A673 (cell line): ENCODE results near the gene ULK4.

Experiments
- EZH2 ChIP-seq: fragments of 200-600 bp; sonication (generic); IDR thresholded peaks from 2 replicates; pipeline ENCODE4 v1.6.1; 2017; ENCODE audit warnings: borderline replicate concordance, low read depth, mild to moderate bottlenecking, mixed read lengths, antibody characterized with exemption, low read length; ENCODE audit not compliant: poor library complexity, severe bottlenecking
- TF ChIP-seq, protein P1 (sequence below): fragments of 300-800, 200-600 bp; sonication (generic); conservative IDR thresholded peaks from 2 replicates; pipeline ENCODE4 v1.5.1; 2017; ENCODE audit warnings: low read depth, mild to moderate bottlenecking, antibody characterized with exemption, low read length, moderate library complexity, mixed read lengths

DNA sequence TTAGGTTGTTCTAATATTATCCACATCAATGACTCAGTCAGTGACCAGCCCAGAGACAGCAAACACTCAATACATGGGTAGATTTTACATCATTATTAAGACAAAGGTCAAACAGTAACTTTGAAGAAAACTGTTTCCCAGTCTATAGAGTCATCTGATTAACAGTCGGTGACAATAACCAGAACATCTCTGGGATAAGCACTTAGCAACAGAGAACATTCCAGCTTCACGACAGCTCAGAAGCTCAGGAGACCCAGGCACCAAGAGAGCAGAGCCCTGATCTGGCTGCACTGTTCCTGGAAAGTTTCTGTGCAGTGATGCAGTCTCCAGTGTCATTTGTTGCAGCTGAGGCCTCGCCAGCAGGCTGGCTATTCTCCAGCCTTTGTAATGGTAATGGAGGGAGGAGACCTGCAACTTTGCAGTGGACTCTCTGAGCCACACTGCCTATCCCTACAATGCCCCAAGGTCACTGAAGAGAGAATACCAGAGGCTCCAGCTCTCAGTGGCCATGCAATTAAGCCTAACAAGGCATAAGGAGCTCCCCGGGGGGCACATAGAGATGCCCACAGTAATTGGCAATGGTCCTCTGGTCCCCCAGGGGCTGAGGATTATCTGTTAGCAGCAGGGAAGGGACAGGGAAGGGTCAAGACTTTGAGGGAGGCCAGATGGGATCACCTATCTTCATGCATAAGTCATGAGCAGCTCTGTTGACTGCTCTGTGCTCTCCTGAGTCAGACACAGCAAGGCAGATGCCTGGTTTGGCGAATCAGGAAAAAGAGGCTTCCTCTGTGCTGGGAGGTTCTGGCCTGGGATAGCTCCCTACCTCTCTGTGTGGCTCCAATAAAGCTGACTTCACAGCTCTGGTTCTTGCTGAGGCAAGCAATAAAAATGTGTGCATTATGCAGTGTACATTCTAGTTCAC lies 599.0 kb downstream of the ULK4 start:
- TF ChIP-seq, protein P1, sequence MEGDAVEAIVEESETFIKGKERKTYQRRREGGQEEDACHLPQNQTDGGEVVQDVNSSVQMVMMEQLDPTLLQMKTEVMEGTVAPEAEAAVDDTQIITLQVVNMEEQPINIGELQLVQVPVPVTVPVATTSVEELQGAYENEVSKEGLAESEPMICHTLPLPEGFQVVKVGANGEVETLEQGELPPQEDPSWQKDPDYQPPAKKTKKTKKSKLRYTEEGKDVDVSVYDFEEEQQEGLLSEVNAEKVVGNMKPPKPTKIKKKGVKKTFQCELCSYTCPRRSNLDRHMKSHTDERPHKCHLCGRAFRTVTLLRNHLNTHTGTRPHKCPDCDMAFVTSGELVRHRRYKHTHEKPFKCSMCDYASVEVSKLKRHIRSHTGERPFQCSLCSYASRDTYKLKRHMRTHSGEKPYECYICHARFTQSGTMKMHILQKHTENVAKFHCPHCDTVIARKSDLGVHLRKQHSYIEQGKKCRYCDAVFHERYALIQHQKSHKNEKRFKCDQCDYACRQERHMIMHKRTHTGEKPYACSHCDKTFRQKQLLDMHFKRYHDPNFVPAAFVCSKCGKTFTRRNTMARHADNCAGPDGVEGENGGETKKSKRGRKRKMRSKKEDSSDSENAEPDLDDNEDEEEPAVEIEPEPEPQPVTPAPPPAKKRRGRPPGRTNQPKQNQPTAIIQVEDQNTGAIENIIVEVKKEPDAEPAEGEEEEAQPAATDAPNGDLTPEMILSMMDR = no peak
- no peak for TF ChIP-seq EZH2
